PC-9 (cell line): ENCODE data around the gene PINLYP. TPM values are rescaled to one million over a fixed set of nuclear protein-coding genes. Genes with fewer than 3 reads are reported as not detected.

Experiments
- BruUV-seq: library from RNA; stranded (reverse); fragments of 400-500 nt; replicated peaks from 2 replicates; lab custom pipeline; 2021; lab: Mats Ljungman, UMichigan
- CTCF ChIA-PET: fragments of 300-600 bp; sonication (Branson Sonifier 250); formaldehyde crosslinking; loops from one replicate; lab custom pipeline; 2022; ENCODE audit warnings: antibody characterized with exemption; lab: Charles Lee
- POLR2A ChIA-PET: fragments of 300-600 bp; sonication (Branson Sonifier 250); formaldehyde crosslinking; loops from one replicate; lab custom pipeline; 2022; ENCODE audit warnings: antibody characterized with exemption; ENCODE audit not compliant: unreplicated experiment; lab: Charles Lee
- DNase-seq, 2 experiments: peaks; one replicate each; pipeline versions ENCODE4 v3.0.0 to v3.0.0-alpha.2; 2015 to 2022; ENCODE audit warnings: mixed read lengths in 1 of 2
- H2AFZ ChIP-seq: fragments of 200-600 bp; sonication (generic); 2 replicates; pipeline ENCODE4 v1.8.1; 2017; ENCODE audit warnings: antibody characterized with exemption
- H3F3A ChIP-seq: fragments of 200-600 bp; sonication (generic); 2 replicates; pipeline ENCODE4 v1.8.1; 2017; ENCODE audit warnings: antibody characterized with exemption, mild to moderate bottlenecking, low read depth; ENCODE audit not compliant: insufficient read depth
- H3K27ac ChIP-seq: fragments of 200-600 bp; sonication (generic); 2 replicates; pipeline ENCODE4 v1.6.1; 2016; ENCODE audit warnings: mixed run types
- H3K27me3 ChIP-seq: fragments of 200-600 bp; sonication (generic); 2 replicates; pipeline ENCODE4 v1.6.1; 2016; ENCODE audit warnings: low read depth, mixed run types; ENCODE audit not compliant: insufficient read depth
- H3K36me3 ChIP-seq: fragments of 200-600 bp; sonication (generic); 2 replicates; pipeline ENCODE4 v1.6.1; 2016; ENCODE audit warnings: low read depth, mixed run types
- H3K4me1 ChIP-seq: fragments of 200-600 bp; sonication (generic); replicated peaks from 2 replicates; pipeline ENCODE4 v1.6.1; 2016; ENCODE audit warnings: mixed run types; ENCODE audit not compliant: insufficient read depth
- H3K4me2 ChIP-seq: fragments of 200-600 bp; sonication (generic); 2 replicates; pipeline ENCODE4 v1.6.1; 2017; ENCODE audit warnings: mixed run types
- H3K4me3 ChIP-seq: fragments of 200-600 bp; sonication (generic); 2 replicates; pipeline ENCODE4 v1.6.1; 2016; ENCODE audit warnings: mixed run types
- H3K79me2 ChIP-seq: fragments of 200-600 bp; sonication (generic); 2 replicates; pipeline ENCODE4 v1.6.1; 2017; ENCODE audit warnings: low read depth, mixed run types
- H3K9me2 ChIP-seq: fragments of 200-600 bp; sonication (generic); 2 replicates; pipeline ENCODE4 v1.8.1; 2017; ENCODE audit warnings: mild to moderate bottlenecking; ENCODE audit not compliant: insufficient read depth
- H3K9me3 ChIP-seq: fragments of 200-600 bp; sonication (generic); 2 replicates; pipeline ENCODE4 v1.8.1; 2016; ENCODE audit warnings: low read depth; ENCODE audit not compliant: insufficient read depth
- H4K20me1 ChIP-seq: fragments of 200-600 bp; sonication (generic); 2 replicates; pipeline ENCODE4 v1.8.1; 2017; ENCODE audit not compliant: insufficient read depth
- EZH2 ChIP-seq: fragments of 200-600 bp; sonication (generic); IDR thresholded peaks from 2 replicates; pipeline ENCODE4 v1.8.0; 2017; ENCODE audit warnings: antibody characterized with exemption, low read depth
- intact Hi-C: fragments of 100-400 bp; cut with micrococcal nuclease; formaldehyde crosslinking; loops from one replicate; pipeline ENCODE4 v1.10.0; 2022; ENCODE audit not compliant: unreplicated experiment
- total RNA-seq: library from RNA; stranded (reverse); gene quantifications from 2 replicates; pipeline ENCODE4 v1.2.3, GENCODE V29; 2021
- TF ChIP-seq, protein P1 (sequence below): fragments of 200-600 bp; sonication (generic); conservative IDR thresholded peaks from 2 replicates; pipeline ENCODE4 v1.6.1; 2017; ENCODE audit warnings: mixed run types, antibody characterized with exemption, mild to moderate bottlenecking, moderate library complexity

Gene PINLYP
- total RNA-seq, 1 experiment from 2014 or later, result 2.0 TPM

DNA sequence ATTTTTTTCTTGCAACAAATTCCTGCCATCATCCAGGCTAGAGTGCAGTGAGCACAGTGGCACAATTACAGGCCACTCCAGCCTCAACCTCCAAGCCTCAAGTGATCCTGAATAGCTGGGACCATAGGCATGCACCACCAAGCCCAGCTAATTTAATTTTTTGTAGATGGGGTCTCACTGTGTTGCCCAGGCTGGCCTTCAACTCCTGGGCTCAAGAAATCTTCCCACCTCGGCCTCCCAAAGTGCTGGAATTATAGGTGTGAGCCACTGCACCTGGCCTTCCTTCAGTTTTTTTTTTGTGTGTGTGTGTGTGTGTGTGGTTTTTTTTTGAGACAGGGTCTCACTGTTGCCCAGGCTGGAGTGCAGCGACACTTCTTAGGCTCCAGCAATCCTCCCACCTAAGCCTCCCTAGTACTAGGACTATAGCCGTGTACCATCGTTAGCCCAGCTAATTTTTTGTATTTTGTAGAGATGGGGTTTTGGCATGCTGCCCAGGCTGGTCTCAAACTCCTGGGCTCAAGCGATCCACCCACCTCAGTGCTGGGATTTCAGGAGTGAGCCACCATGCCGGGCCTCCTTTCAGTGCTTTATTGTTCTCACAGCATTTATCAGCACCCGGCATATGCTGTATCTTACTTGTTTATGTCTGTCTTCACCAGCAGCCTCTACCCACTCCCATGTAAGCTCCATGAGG lies 30.4 kb downstream of the PINLYP start:
- Histone ChIP-seq H3K79me2 (no peaks in the 10 kb centered on the region), H2AFZ (no peak overlapping the region), H3F3A (peaks cover 21% of the 10 kb centered on the region; the same call in 1 of the 2 replicates), H4K20me1 (no peaks in the 10 kb centered on the region), H3K4me1 (no peaks in the 10 kb centered on the region), H3K4me2 (no peak overlapping the region), H3K36me3 (no peaks in the 10 kb centered on the region), H3K9me3 (no peaks in the 10 kb centered on the region), H3K27ac (no peak overlapping the region), H3K27me3 (no peaks in the 10 kb centered on the region), H3K9me2 (no peaks in the 10 kb centered on the region), H3K4me3 (no peak overlapping the region)
- no peak for TF ChIP-seq EZH2
- POLR2A ChIA-PET, result interaction anchor here (0.6 kb wide), 2 partner anchors 10 to 193 kb away, joined by 4 read pairs; partner anchors contain the start of gene ZNF576
- DNase-seq, result no peak
- CTCF ChIA-PET, result no interaction called here
- intact Hi-C loops, result no loop called here
- BruUV-seq, result no TSS peak

DNA sequence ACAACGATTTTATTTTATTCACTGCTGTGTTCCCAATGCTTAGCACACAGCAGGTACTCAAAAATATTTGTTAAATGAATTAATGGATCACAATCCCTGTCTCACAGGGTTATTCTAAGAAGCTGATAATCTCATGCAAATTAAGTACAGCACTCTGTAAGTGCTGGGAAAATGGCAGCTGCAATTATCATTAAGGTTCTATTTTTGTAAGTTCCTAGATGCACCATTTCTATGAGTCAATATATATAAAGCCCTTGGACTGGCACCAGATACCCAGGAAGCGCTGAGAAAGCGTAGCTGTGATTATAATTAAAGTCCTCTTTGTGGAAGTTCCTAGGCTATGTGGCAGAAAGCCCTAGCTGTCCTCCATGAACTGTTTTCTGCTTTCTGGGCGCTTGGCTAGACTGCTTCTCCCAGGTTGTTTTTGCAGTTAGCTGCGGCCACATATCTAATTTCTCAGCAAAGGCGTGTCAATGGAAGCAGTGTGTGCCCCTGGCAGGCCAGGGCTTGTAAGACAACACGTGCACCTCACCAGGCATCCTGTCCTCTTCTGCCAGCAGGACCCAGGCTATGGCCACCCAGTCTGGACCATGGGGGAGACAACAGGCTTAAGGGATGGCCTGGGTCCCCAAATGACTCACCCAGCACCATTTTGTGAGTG lies 31.1 kb downstream of the PINLYP start:
- POLR2A ChIA-PET, result interaction anchor here (0.5 to 0.7 kb wide), 2 partner anchors 62 to 118 kb away, joined by 5 to 26 read pairs; no protein-coding TSS in a partner anchor
- no TSS peak for BruUV-seq
- Histone ChIP-seq H3K79me2 (no peaks in the 10 kb centered on the region), H3K4me1 (no peaks in the 10 kb centered on the region), H3F3A (peaks cover 21% of the 10 kb centered on the region; the same call in 1 of the 2 replicates), H3K27me3 (no peaks in the 10 kb centered on the region), H4K20me1 (no peaks in the 10 kb centered on the region), H3K27ac (no peak overlapping the region), H3K9me2 (no peaks in the 10 kb centered on the region), H3K4me3 (no peak overlapping the region), H3K9me3 (no peaks in the 10 kb centered on the region), H3K4me2 (no peak overlapping the region), H3K36me3 (no peaks in the 10 kb centered on the region), H2AFZ (no peak overlapping the region)
- CTCF ChIA-PET, result interaction anchor here (0.5 to 0.6 kb wide), 2 partner anchors 56 to 87 kb away, joined by 3 to 6 read pairs; no protein-coding TSS in a partner anchor
- no peak for TF ChIP-seq EZH2
- TF ChIP-seq, protein P1, sequence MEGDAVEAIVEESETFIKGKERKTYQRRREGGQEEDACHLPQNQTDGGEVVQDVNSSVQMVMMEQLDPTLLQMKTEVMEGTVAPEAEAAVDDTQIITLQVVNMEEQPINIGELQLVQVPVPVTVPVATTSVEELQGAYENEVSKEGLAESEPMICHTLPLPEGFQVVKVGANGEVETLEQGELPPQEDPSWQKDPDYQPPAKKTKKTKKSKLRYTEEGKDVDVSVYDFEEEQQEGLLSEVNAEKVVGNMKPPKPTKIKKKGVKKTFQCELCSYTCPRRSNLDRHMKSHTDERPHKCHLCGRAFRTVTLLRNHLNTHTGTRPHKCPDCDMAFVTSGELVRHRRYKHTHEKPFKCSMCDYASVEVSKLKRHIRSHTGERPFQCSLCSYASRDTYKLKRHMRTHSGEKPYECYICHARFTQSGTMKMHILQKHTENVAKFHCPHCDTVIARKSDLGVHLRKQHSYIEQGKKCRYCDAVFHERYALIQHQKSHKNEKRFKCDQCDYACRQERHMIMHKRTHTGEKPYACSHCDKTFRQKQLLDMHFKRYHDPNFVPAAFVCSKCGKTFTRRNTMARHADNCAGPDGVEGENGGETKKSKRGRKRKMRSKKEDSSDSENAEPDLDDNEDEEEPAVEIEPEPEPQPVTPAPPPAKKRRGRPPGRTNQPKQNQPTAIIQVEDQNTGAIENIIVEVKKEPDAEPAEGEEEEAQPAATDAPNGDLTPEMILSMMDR, result no peak
- DNase-seq, result no peak
- intact Hi-C loops, result no loop called here

DNA sequence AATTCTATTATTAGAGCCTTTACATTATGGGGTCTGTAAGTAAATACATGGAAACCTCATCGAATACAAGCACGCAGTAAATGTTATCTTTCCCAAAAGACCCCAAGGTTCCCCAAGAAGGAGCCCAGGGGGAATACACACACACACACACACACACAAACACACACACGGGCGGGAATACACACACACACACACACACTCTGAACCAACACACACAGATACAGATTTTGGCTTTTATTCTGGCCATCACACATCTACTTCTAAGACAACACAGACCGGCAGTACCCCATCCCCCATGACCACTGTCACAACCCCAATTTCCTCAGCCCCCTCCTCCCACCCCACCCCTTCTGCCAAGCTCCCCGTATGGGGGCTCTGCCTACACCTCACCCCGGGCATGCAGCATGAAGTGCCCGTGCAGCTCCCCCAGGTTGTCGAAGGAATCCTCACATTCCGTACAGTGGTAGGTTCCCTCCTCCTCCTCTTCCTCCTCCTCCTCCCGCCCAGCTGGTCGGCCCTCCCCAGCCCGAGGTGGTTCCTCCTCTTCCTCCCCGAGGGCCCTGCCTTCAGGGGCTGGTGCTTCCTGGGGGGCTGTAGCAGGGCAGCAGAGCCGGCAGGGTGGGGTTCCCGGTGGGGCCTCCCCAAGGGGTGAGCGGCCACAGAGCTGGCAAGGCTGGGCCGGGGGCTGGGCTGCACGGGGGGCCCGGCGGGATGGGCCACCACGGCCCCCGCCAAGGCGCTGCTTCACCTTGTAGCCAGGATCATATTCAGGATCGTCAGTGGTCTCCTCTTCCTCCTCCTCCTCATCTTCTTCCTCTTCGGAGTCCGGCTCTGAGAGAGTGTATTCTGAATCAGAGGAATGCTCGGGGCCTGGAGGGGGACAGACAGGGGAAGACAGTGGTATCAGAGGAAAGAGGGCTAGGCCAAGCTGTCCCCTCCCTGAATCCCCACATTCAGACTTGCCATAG lies 31.9 kb downstream of the PINLYP start:
- Histone ChIP-seq H3K79me2 (no peaks in the 10 kb centered on the region), H3K4me1 (no peaks in the 10 kb centered on the region), H3K4me3 (no peak overlapping the region), H3K36me3 (no peaks in the 10 kb centered on the region), H3K9me3 (no peaks in the 10 kb centered on the region), H3K4me2 (no peak overlapping the region), H3K27me3 (no peaks in the 10 kb centered on the region), H3K27ac (no peak overlapping the region), H4K20me1 (no peaks in the 10 kb centered on the region), H3F3A (peaks cover 21% of the 10 kb centered on the region; the same call in 1 of the 2 replicates), H2AFZ (no peak overlapping the region), H3K9me2 (no peaks in the 10 kb centered on the region)
- no TSS peak for BruUV-seq
- intact Hi-C loops, result no loop called here
- TF ChIP-seq EZH2, result no peak
- TF ChIP-seq, protein P1, result no peak
- no peak for DNase-seq
- POLR2A ChIA-PET, result interaction anchor here (0.7 kb wide), 1 partner anchor 61 kb away, joined by 5 read pairs; no protein-coding TSS in a partner anchor
- CTCF ChIA-PET, result interaction anchor here (0.6 kb wide), 1 partner anchor 55 kb away, joined by 3 read pairs; no protein-coding TSS in a partner anchor
